H1 (cell line): ENCODE measurements around the gene TNPO3. TPM values are rescaled to one million over a fixed set of nuclear protein-coding genes. Genes with fewer than 3 reads are reported as not detected.
"Not testable (repeated sequence)": the region's sequence is repeated elsewhere in the genome, so short reads cannot be mapped to it uniquely, and the experiment has no call there.

ENCODE experiments used
- CTCF ChIA-PET: fragments of 300-600 bp; sonication (Branson Sonifier 250); formaldehyde crosslinking; loops from one replicate; lab custom pipeline; 2021; ENCODE audit not compliant: partially characterized antibody; lab: Charles Lee
- POLR2A ChIA-PET: fragments of 300-600 bp; sonication (Branson Sonifier 250); formaldehyde crosslinking; loops from one replicate; lab custom pipeline; 2021; ENCODE audit warnings: inconsistent platforms; ENCODE audit not compliant: partially characterized antibody; lab: Charles Lee
- DNase-seq, 2 experiments: peaks; one replicate each; pipeline versions ENCODE4 v3.0.0 to v3.0.0-alpha.2; 2010 to 2022; ENCODE audit warnings: low spot score in 2 of 2, low read depth in 1 of 2, mixed read lengths in 1 of 2
- FAIRE-seq: peaks from 2 replicates; lab custom pipeline; 2011; peaks lifted over from hg19 to GRCh38; lab: Jason Lieb, UNC
- H2AFZ ChIP-seq: 2 replicates; pipeline ENCODE4 v1.8.1; 2012; ENCODE audit warnings: low read length, inconsistent platforms
- H2AK5ac ChIP-seq: 2 replicates; pipeline ENCODE4 v1.6.1; 2013; ENCODE audit warnings: low read depth, low read length
- H2BK120ac ChIP-seq: replicated peaks from 2 replicates; pipeline ENCODE3; 2013; ENCODE audit warnings: low read depth, low read length, inconsistent platforms
- H2BK12ac ChIP-seq: 2 replicates; pipeline ENCODE4 v1.6.1; 2013; ENCODE audit warnings: low read depth, low read length
- H2BK15ac ChIP-seq: 2 replicates; pipeline ENCODE4 v1.6.1; 2013; ENCODE audit warnings: low read length
- H2BK20ac ChIP-seq: 2 replicates; pipeline ENCODE4 v1.6.1; 2013; ENCODE audit warnings: low read length
- H2BK5ac ChIP-seq: 2 replicates; pipeline ENCODE4 v1.6.1; 2013; ENCODE audit warnings: low read depth, low read length
- H3K14ac ChIP-seq: 2 replicates; pipeline ENCODE4 v1.6.1; 2013; ENCODE audit warnings: inconsistent platforms; ENCODE audit not compliant: insufficient read length
- H3K18ac ChIP-seq: 2 replicates; pipeline ENCODE4 v1.6.1; 2013; ENCODE audit warnings: low read length; ENCODE audit errors: extremely low read depth
- H3K23ac ChIP-seq: 2 replicates; pipeline ENCODE4 v1.6.1; 2013; ENCODE audit warnings: inconsistent platforms; ENCODE audit not compliant: insufficient read length
- H3K23me2 ChIP-seq: 2 replicates; pipeline ENCODE4 v1.6.1; 2013; ENCODE audit warnings: low read depth, low read length
- H3K27ac ChIP-seq: 2 replicates; pipeline ENCODE4 v1.6.1; 2011; ENCODE audit warnings: low read depth, low read length, inconsistent platforms
- H3K27me3 ChIP-seq, 4 experiments: replicated peaks in 1 of 4; 1 replicate in 1 of 4; 2 replicates in 3 of 4; pipeline versions ENCODE4 v1.6.1 to v1.8.1; 2011 to 2013; ENCODE audit warnings: low read length in 3 of 4, mild to moderate bottlenecking in 3 of 4, inconsistent platforms in 2 of 4, mixed read lengths in 2 of 4, moderate library complexity in 1 of 4; ENCODE audit not compliant: control insufficient read depth in 3 of 4, insufficient read depth in 3 of 4; ENCODE audit errors: extremely low read depth in 1 of 4
- H3K36me3 ChIP-seq, 4 experiments: 2 replicates each; pipeline versions ENCODE4 v1.6.1 to v1.8.1; 2011 to 2013; ENCODE audit warnings: mild to moderate bottlenecking in 4 of 4, low read length in 3 of 4, moderate library complexity in 2 of 4, control low read depth in 1 of 4, inconsistent platforms in 1 of 4; ENCODE audit not compliant: insufficient read depth in 4 of 4, control insufficient read depth in 2 of 4
- H3K4ac ChIP-seq: replicated peaks from 2 replicates; pipeline ENCODE3; 2013; ENCODE audit warnings: low read length, low read depth, mixed read lengths, inconsistent platforms; ENCODE audit not compliant: insufficient read length
- H3K4me1 ChIP-seq, 4 experiments: replicated peaks in 1 of 4; 1 replicate in 1 of 4; 2 replicates in 3 of 4; pipeline versions ENCODE4 v1.6.1 to v1.8.1; 2011 to 2013; ENCODE audit warnings: low read length in 3 of 4, inconsistent platforms in 2 of 4, mixed read lengths in 1 of 4; ENCODE audit not compliant: insufficient read depth in 4 of 4, control insufficient read depth in 3 of 4
- H3K4me2 ChIP-seq, 2 experiments: 2 replicates each; pipeline versions ENCODE4 v1.6.1 to v1.8.1; 2011 to 2013; ENCODE audit warnings: low read depth in 2 of 2, low read length in 2 of 2, control low read depth in 1 of 2, inconsistent platforms in 1 of 2, mild to moderate bottlenecking in 1 of 2; ENCODE audit not compliant: insufficient read depth in 1 of 2
- H3K4me3 ChIP-seq, 4 experiments: fragments of 200-600, 300-600 bp in 1 of 4; sonication (generic), shearing (Covaris generic), sonication (Bioruptor Twin) in 1 of 4; 2 replicates each; pipeline versions ENCODE4 v1.5.1 to v1.8.1; 2011 to 2016; ENCODE audit warnings: low read length in 4 of 4, low read depth in 3 of 4, control low read depth in 2 of 4, inconsistent platforms in 2 of 4, mild to moderate bottlenecking in 2 of 4, mixed read lengths in 1 of 4, moderate library complexity in 1 of 4; ENCODE audit not compliant: insufficient read depth in 2 of 4; ENCODE audit errors: extremely low read depth in 1 of 4
- H3K56ac ChIP-seq: replicated peaks from 2 replicates; pipeline ENCODE3; 2013; ENCODE audit warnings: low read depth, mild to moderate bottlenecking, mixed read lengths, low read length, inconsistent platforms; ENCODE audit not compliant: insufficient read length
- H3K79me1 ChIP-seq: 2 replicates; pipeline ENCODE4 v1.6.1; 2013; ENCODE audit warnings: low read depth, low read length, control low read depth
- H3K79me2 ChIP-seq, 2 experiments: 2 replicates each; pipeline versions ENCODE4 v1.6.1 to v1.8.1; 2012 to 2013; ENCODE audit warnings: low read length in 2 of 2, mild to moderate bottlenecking in 2 of 2, inconsistent platforms in 1 of 2; ENCODE audit not compliant: insufficient read depth in 2 of 2, control insufficient read depth in 1 of 2
- H3K9ac ChIP-seq, 4 experiments: replicated peaks in 1 of 4; 1 replicate in 1 of 4; 2 replicates in 3 of 4; pipeline versions ENCODE4 v1.6.1 to v1.8.1; 2011 to 2013; ENCODE audit warnings: low read depth in 3 of 4, low read length in 3 of 4, control low read depth in 2 of 4, mild to moderate bottlenecking in 2 of 4, moderate library complexity in 2 of 4, inconsistent platforms in 1 of 4; ENCODE audit errors: extremely low read depth in 1 of 4
- H3K9me3 ChIP-seq, 2 experiments: 2 replicates each; pipeline versions ENCODE4 v1.6.1 to v1.8.1; 2012 to 2013; ENCODE audit warnings: mild to moderate bottlenecking in 2 of 2, moderate library complexity in 2 of 2, control low read depth in 1 of 2, inconsistent platforms in 1 of 2, low read depth in 1 of 2, low read length in 1 of 2, mixed read lengths in 1 of 2; ENCODE audit not compliant: insufficient read depth in 2 of 2
- H4K20me1 ChIP-seq, 2 experiments: replicated peaks in 1 of 2; 2 replicates each; pipeline versions ENCODE3 to v1.8.1; 2011 to 2013; ENCODE audit warnings: inconsistent platforms in 2 of 2, low read length in 2 of 2, mild to moderate bottlenecking in 1 of 2; ENCODE audit not compliant: insufficient read depth in 2 of 2, control insufficient read depth in 1 of 2
- H4K5ac ChIP-seq: 2 replicates; pipeline ENCODE4 v1.6.1; 2013; ENCODE audit warnings: low read length, low read depth, mixed read lengths, inconsistent platforms; ENCODE audit not compliant: insufficient read length
- H4K8ac ChIP-seq: 2 replicates; pipeline ENCODE4 v1.8.0; 2013; ENCODE audit warnings: mild to moderate bottlenecking, moderate library complexity, low read length, inconsistent platforms; ENCODE audit not compliant: insufficient read depth; ENCODE audit errors: extremely low read depth
- H4K91ac ChIP-seq: replicated peaks from 2 replicates; pipeline ENCODE3; 2013; ENCODE audit warnings: low read length, mixed read lengths, inconsistent platforms; ENCODE audit not compliant: insufficient read length
- whole genome bisulfite sequencing, 2 experiments: shearing (Covaris generic) in 1 of 2; methylation state at CpG; one replicate each; pipeline versions ENCODE4 v1.1.6 to v1.1.7; 2013 to 2015; ENCODE audit warnings: low lambda C conversion rate in 2 of 2, mixed read lengths in 2 of 2, inconsistent platforms in 1 of 2, low coverage in 1 of 2, missing lambda C conversion rate in 1 of 2; ENCODE audit not compliant: insufficient replicate concordance in 2 of 2, insufficient coverage in 1 of 2, insufficient read length in 1 of 2; ENCODE audit errors: extremely low coverage in 1 of 2, missing lambda C conversion rate in 1 of 2; 5-methylcytosine and 5-hydroxymethylcytosine counted together
- polyA plus RNA-seq, 7 experiments: library from polyadenylated mRNA; depleted of rRNA in 3 of 7; stranded (reverse) in 5 of 7; unstranded in 2 of 7; fragments of >200 nt in 5 of 7; fragments of 200-250 nt in 2 of 7; gene quantifications; 1 replicate in 5 of 7; 2 replicates in 1 of 7; 4 replicates in 1 of 7; pipeline versions ENCODE4 v1.2.1 to v1.2.3, GENCODE V29; 2011 to 2013; ENCODE audit warnings: missing spikeins in 2 of 7, mixed read lengths in 2 of 7
- total RNA-seq: library from RNA; stranded (reverse); fragmentation: NEBNext Ultra II Directional; extraction: Animal tissue kit (Norgen Biotek cat#: 25700); gene quantifications from 2 replicates; pipeline ENCODE4 v1.2.1, GENCODE V29; 2021

The TNPO3 gene
- total and polyA plus RNA-seq, 2 of the 8 experiments (the other 6 are each of a cell fraction or from before 2014, with no cell fraction given): 67.6 to 99.2 TPM

- not testable (repeated sequence) for H2AK5ac ChIP-seq, H3K14ac ChIP-seq, H3K23ac ChIP-seq, H2AFZ ChIP-seq, H3K79me1 ChIP-seq, H4K20me1 ChIP-seq, H2BK5ac ChIP-seq, H3K4me3 ChIP-seq, DNase-seq, H2BK20ac ChIP-seq, FAIRE-seq, H2BK12ac ChIP-seq, H3K79me2 ChIP-seq, H3K9me3 ChIP-seq, H2BK120ac ChIP-seq, H3K4ac ChIP-seq, H4K8ac ChIP-seq, H3K4me2 ChIP-seq, H3K4me1 ChIP-seq, H4K91ac ChIP-seq, H3K23me2 ChIP-seq, H3K27ac ChIP-seq, H3K18ac ChIP-seq, H4K5ac ChIP-seq, H2BK15ac ChIP-seq, H3K27me3 ChIP-seq, H3K9ac ChIP-seq, H3K56ac ChIP-seq
- 93% methylated on average over 8 of the region's 8 CpGs; no CpG with 5 or more reads in 1 of the 2 experiments for WGBS, 2 experiments
- ChIA-PET POLR2A (interaction anchor here (0.6 kb wide), 1 partner anchor 100 kb away, joined by 3 read pairs; no protein-coding TSS in a partner anchor), CTCF (interaction anchor here (0.7 kb wide), 1 partner anchor 9 kb away, joined by 3 read pairs; no protein-coding TSS in a partner anchor)
- peaks cover 7 to 62% (median 17%) of the 10 kb centered on the region in 4 experiments for H3K36me3 ChIP-seq
Measured at GRCh38 chr7:128994560-128994959, 60.4 kb downstream of the TNPO3 start.
